Mesothelial cell of epicardium (in vitro differentiated cells): ENCODE results near the gene NRARP. TPM values are rescaled to one million over a fixed set of nuclear protein-coding genes. Genes with fewer than 3 reads are reported as not detected.

Experiments
- DNase-seq, 2 experiments: peaks; one replicate each; pipeline ENCODE4 v3.0.0; 2021; ENCODE audit warnings: low spot score in 2 of 2; ENCODE audit not compliant: unreplicated experiment in 2 of 2
- H3K27ac Mint-ChIP-seq: 2 replicates; pipeline ENCODE4 v1.8.0; 2021; ENCODE audit warnings: mixed read lengths
- H3K27me3 Mint-ChIP-seq: 2 replicates; pipeline ENCODE4 v1.8.0; 2021; ENCODE audit warnings: low read depth, mixed read lengths
- H3K36me3 Mint-ChIP-seq: 2 replicates; pipeline ENCODE4 v1.8.0; 2021; ENCODE audit warnings: mixed read lengths
- H3K4me1 Mint-ChIP-seq: 2 replicates; pipeline ENCODE4 v1.8.0; 2021; ENCODE audit warnings: mixed read lengths
- H3K4me3 Mint-ChIP-seq: 2 replicates; pipeline ENCODE4 v1.8.0; 2021; ENCODE audit warnings: mild to moderate bottlenecking, moderate library complexity, mixed read lengths
- H3K9me3 Mint-ChIP-seq: 2 replicates; pipeline ENCODE4 v1.8.0; 2021; ENCODE audit warnings: mixed read lengths
- CTCF ChIP-seq: fragments of 200-600 bp; sonication (generic); IDR thresholded peaks from one replicate; pipeline ENCODE4 v1.5.0; 2021; ENCODE audit warnings: antibody characterized with exemption; ENCODE audit not compliant: unreplicated experiment
- total RNA-seq: library from RNA; stranded (reverse); gene quantifications from 3 replicates; pipeline ENCODE4 v1.2.1, GENCODE V29; 2021

Gene NRARP
- total RNA-seq, 1 donor from 2014 or later = 9.6 TPM

- H3K9me3 Mint-ChIP-seq = no peaks in the 10 kb centered on the region
- H3K36me3 Mint-ChIP-seq = no peaks in the 10 kb centered on the region
- H3K4me3 Mint-ChIP-seq = no peak overlapping the region
- no peak overlapping the region for H3K27ac Mint-ChIP-seq
- H3K27me3 Mint-ChIP-seq = peaks cover 50% of the 10 kb centered on the region
- no peak for DNase-seq
- H3K4me1 Mint-ChIP-seq = peaks cover 27% of the 10 kb centered on the region
- no peak for TF ChIP-seq CTCF
These were observed 3.5 kb downstream of the NRARP start for GRCh38 chr9:137298401-137299202.

GRCh38 chr9:137297966-137298365 is 4.1 kb downstream of the NRARP start:
- DNase-seq = no peak
- Mint-ChIP-seq H3K27me3 (peaks cover 56% of the 10 kb centered on the region), H3K4me1 (peaks cover 21% of the 10 kb centered on the region), H3K9me3 (no peaks in the 10 kb centered on the region), H3K27ac (no peak overlapping the region), H3K4me3 (no peak overlapping the region), H3K36me3 (no peaks in the 10 kb centered on the region)
- no peak for TF ChIP-seq CTCF

GRCh38 chr9:137296670-137297664 is 5.1 kb downstream of the NRARP start:
- Mint-ChIP-seq H3K4me1 (peaks cover 20% of the 10 kb centered on the region), H3K27me3 (peaks cover 62% of the 10 kb centered on the region), H3K27ac (no peak overlapping the region), H3K9me3 (no peaks in the 10 kb centered on the region), H3K4me3 (peak overlapping the region; percentile 68), H3K36me3 (no peaks in the 10 kb centered on the region)
- DNase-seq = no peak
- TF ChIP-seq CTCF = no peak

- Mint-ChIP-seq H3K9me3 (no peaks in the 10 kb centered on the region), H3K36me3 (no peaks in the 10 kb centered on the region), H3K4me1 (peaks cover 20% of the 10 kb centered on the region), H3K4me3 (peak overlapping the region; percentile 68), H3K27ac (no peak overlapping the region), H3K27me3 (peaks cover 62% of the 10 kb centered on the region)
- no peak for DNase-seq
- no peak for TF ChIP-seq CTCF
These were observed 6.0 kb downstream of the NRARP start for GRCh38 chr9:137295849-137296669.

- Mint-ChIP-seq H3K9me3 (no peaks in the 10 kb centered on the region), H3K4me3 (peak overlapping the region; percentile 43), H3K27ac (no peak overlapping the region), H3K36me3 (no peaks in the 10 kb centered on the region), H3K27me3 (peaks cover 60% of the 10 kb centered on the region), H3K4me1 (peaks cover 17% of the 10 kb centered on the region)
- TF ChIP-seq CTCF = peak; percentile 57
- peak in 1 of 2 experiments; percentile 77 for DNase-seq
These were observed 6.7 kb downstream of the NRARP start for GRCh38 chr9:137295238-137295811.
